Posterior vena cava (tissue), 2 donors: Measurements from ENCODE around the gene SPNS2. TPM values are rescaled to one million over a fixed set of nuclear protein-coding genes. Genes with fewer than 3 reads are reported as not detected.

Experiments used
- DNase-seq: peaks from one replicate; pipeline ENCODE4 v3.0.0-alpha.2; 2020; ENCODE audit warnings: low spot score
- intact Hi-C, 2 donors: fragments of 100-400 bp; cut with DNase I; formaldehyde crosslinking; loops; one replicate each; pipeline versions ENCODE4 v1.14.1 to v1.14.2; 2022 to 2023
- total RNA-seq, 2 donors: library from RNA; stranded (reverse); fragmentation: NEBNext Ultra II Directional; extraction: Animal tissue kit (Norgen Biotek cat#: 25700); gene quantifications; one replicate each; pipeline ENCODE4 v1.2.1, GENCODE V29; 2021
- donor health status: DM: yes; HTN: yes; CAD: no.
- donor health status: DM: yes; HTN: yes; CAD: no.

SPNS2 gene
- total RNA-seq, 2 donors from 2014 or later, result 16.2 to 20.9 TPM

GRCh38 chr17:4541328-4542002, 42.8 kb downstream of the SPNS2 start:
- intact Hi-C loops, result loop anchor here in 1 of 2 donors (5.0 kb wide), 1 partner anchor 114 kb away; no protein-coding TSS in a partner anchor
- DNase-seq, result no peak

GRCh38 chr17:4542003-4542725, 43.5 kb downstream of the SPNS2 start:
- no peak for DNase-seq
- intact Hi-C loops, result loop anchor here in 1 of 2 donors (5.0 kb wide), 1 partner anchor 115 kb away; no protein-coding TSS in a partner anchor

GRCh38 chr17:4542726-4543191, 44.1 kb downstream of the SPNS2 start:
- no peak for DNase-seq
- intact Hi-C loops, result loop anchor here in 1 of 2 donors (5.0 kb wide), 1 partner anchor 115 kb away; no protein-coding TSS in a partner anchor

- intact Hi-C loops, result loop anchor here in 1 of 2 donors (5.0 kb wide), 1 partner anchor 116 kb away; no protein-coding TSS in a partner anchor
- no peak for DNase-seq
Measured at GRCh38 chr17:4543557-4544026, 44.9 kb downstream of the SPNS2 start.

GRCh38 chr17:4544135-4544950, 45.7 kb downstream of the SPNS2 start:
- DNase-seq, result no peak
- intact Hi-C loops, result loop anchor here in 1 of 2 donors (5.0 kb wide), 1 partner anchor 117 kb away; no protein-coding TSS in a partner anchor

DNA sequence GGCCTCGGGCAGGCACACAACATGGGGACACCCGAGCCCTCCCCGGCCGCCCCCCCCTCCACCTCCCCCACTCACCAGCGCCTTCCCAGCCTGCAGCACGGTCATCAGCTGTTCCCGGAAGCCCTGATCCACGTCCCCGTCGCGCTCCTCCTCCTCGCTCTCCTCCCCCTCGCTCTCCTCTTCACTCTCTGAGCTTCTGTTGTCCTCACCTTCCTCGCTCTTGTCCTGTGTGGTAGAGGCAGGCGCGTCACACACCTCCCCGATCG, 46.2 kb downstream of the SPNS2 start:
- DNase-seq, result peak; percentile 72
- intact Hi-C loops, result loop anchor here in 1 of 2 donors (5.0 kb wide), 1 partner anchor 118 kb away; no protein-coding TSS in a partner anchor

DNA sequence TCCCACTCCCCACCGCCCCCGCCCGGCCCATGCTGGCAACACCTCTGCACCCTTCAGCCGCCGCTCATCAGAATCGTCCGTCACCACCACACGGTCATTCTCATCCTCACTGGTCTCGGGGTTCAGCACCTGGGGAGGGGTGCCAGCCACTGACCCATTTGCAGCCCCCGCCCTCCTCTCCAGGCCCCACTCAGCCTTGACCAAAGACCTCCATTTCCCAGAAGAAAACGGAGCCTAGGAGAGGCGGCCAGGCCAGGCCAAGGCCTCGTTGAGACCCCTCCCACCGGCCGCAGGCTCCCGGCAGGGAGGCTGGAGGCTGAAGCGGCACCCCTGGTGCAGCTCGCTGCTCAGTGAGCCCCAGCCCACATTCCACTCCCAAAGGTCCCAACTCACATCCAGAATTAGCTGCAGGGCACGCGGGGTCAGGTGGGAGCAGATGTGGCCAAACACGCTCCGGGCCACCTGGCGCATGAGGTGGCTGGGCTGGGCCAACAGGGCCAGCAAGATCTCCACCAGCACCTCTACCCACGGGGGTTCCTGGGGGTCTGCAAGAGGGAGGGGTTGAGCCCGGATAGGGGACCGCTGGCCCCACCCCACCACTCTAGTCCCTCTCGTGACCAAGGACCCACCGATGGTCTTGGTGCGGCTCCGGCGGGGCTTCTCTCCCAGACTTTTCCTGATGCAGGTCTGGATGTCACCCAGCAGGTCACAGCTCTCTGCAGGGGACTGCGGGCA, 46.7 kb downstream of the SPNS2 start:
- DNase-seq, result no peak
- intact Hi-C loops, result no loop called here

DNA sequence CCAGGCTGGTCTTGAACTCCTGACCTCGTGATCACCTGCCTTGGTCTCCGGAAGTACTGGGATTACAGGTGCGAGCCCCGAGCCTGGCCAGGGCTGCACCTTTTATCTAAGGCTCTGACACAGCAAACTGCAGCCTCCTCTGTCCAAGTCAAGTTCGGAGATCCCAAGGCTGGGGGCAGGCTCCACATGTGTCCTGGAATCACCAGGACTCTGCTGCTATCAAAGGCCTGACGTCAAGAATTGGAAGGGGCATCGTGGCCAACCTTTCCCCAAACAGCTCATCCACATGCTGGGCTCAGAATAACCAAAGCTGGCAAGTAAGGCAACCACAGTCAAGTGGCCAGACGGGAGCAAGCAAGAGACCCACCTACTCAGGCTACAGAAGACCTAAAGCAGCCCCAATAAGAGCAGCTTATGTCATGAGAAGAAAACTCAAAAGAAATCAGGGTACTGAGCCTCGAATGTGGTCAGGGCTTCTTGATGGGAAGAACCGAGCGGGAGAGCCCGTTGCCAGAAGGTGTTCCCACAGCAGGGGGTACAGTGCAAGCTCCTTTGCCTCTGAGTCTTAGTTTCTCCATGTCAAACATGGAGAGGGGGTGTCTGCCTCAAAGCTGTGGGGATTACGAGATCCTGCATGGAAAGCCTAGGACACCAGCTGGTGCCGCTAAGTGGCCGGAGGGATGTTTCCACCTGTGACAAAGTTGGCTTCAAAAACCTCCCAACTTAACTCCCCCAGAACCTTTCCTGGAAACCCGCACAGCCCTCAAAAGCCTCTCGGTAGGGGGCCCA, 48.6 kb downstream of the SPNS2 start:
- DNase-seq, result no peak
- intact Hi-C loops, result no loop called here

GRCh38 chr17:4548061-4548461, 49.4 kb downstream of the SPNS2 start:
- intact Hi-C loops, result no loop called here
- peak; percentile 76 for DNase-seq

DNA sequence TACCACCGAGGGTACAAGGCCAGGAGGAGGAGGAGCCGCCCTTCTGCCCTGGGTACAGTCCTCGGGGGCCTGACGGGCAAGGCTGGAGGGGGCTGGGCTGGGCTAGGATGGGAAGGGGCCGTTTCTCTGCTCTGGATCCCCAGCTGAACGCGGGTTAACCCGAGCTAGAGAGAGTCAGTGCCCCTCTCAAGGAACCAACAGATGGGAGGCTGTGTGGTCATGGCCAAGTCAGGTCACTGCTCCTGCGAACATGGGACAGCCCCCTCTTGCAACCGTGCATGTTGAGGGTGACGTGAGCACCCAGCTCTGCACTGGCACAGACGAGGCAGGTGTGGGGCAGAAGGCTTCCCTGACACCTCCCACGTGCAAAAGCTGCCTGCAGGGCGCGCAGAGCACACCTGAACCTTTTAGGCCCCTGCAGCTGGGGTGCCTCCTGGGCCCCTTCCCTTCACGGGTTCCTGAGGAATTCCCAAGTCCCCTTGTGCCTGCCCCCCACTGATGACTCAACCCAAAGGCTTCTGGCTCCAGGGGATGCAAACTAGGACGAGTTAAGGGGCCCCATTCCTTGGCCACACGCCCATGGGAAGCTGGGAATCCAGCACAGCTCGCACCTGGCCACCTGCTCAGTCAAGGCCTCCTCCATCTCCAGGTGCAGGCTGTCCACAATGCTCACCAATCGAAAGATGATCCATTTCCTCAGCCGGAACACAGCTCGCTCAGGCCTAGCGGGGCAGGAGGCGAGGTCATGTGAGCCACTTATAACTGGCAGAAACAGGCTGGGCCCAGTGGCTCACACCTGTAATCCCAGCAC, 50.2 kb downstream of the SPNS2 start:
- intact Hi-C loops, result no loop called here
- peak; percentile 62 for DNase-seq

GRCh38 chr17:4549781-4550533, 51.3 kb downstream of the SPNS2 start:
- peak; percentile 65 for DNase-seq
- intact Hi-C loops, result no loop called here

DNA sequence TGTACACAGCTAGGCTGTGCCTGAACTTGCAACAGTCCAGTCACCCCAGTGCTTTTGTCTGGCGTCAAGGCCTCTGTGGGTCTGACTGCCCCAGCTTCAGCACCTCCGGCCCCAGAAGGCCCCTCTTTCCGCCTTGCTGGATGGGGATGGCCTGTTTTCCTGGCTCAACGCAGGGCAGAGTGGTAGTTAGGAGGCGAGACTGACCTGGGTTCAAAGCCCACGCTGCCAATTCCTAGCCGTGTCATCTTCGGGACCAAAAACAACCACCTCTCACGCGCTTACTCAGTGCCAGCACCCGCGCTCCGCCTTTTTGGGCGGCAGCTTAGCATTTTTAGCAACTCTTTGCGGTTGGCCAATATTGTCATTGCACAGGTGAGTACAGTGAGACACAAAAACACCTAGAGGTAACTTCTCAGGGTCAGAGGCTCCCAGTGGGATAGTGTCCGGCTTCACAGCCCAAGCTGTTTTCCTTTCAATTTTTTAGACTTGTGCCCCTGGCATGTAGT, 51.9 kb downstream of the SPNS2 start:
- DNase-seq, result peak; percentile 56
- intact Hi-C loops, result no loop called here

- peak; percentile 58 for DNase-seq
- intact Hi-C loops, result no loop called here
Measured at GRCh38 chr17:4551141-4551540, 52.5 kb downstream of the SPNS2 start.

DNA sequence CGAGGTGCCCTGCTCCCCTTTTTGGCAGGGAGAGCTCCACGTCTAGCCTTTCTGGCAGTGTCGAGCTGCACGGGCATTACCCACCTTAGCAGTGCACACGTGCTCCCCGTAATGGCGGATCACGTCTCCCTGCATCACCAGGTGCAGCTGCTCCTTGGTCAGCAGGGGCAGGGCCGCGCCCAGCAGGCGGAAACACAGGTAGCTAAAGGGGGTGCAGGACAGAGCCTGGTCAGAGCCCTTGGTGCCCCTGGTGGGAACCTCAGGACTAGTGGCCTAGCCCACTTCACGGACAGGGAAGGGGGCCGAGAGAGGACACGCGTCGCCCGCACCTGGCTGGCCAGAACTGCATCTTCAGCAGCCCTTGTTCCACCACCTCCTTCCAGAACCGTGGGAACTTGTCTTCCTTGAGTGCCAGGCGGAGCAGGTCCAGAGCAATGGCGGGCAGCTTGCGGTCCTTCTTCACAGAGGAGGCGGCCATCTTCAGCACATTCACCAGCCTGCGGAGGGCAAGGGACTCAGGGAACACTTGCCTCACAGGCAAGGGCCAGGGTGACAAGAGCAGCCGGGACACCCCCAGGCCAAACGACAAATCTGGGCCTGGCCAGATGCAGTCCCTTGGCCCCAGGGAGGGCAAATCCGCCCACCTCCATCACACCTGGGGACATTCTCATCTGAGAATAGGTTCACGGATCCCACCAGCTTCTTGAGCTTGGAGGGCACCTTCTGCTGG, 53.3 kb downstream of the SPNS2 start:
- DNase-seq, result peak; percentile 70
- intact Hi-C loops, result no loop called here

- intact Hi-C loops, result no loop called here
- peak; percentile 48 for DNase-seq
Measured at GRCh38 chr17:4553669-4554068, 55.0 kb downstream of the SPNS2 start.

DNA sequence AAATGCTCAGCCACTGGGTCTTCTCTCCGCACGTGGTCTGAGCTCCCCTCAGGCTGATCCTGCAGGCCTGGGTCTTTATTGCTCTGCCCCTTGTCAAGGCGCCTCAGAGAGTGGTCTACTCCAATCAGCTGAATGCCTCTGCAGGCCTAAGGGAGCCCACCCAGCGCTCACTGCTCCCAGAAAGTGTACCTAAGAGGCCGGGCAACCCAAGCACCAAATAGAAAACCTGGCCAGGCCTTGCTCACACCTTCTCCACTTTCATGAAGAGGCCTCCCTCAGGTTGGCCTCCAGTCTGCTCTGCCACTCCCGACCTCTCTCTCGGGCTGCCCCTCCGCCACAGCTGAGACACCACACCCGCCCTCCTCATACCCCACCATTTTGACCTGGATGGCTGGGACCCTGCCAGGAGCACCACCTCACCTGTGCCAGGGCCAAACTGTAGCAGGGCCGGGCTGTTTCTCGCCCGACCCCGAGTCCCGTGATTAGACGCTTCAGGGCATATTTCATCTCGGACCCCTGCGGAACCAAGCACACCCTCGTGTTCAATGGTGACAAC, 55.8 kb downstream of the SPNS2 start:
- intact Hi-C loops, result no loop called here
- peak; percentile 40 for DNase-seq
